K562 (cell line): ENCODE data around the gene RNF128. TPM values are rescaled to one million over a fixed set of nuclear protein-coding genes. Genes with fewer than 3 reads are reported as not detected.

Experiments
- ATAC-seq: fragments of 200-7000 bp; cut with Tn5 transposase; 3 replicates; pipeline ENCODE4 v1.9.1; 2020; ENCODE audit warnings: moderate library complexity
- BruUV-seq: library from RNA; stranded (reverse); fragments of 400-500 nt; replicated peaks from 2 replicates; lab custom pipeline; 2021; lab: Mats Ljungman, UMichigan
- CTCF ChIA-PET: fragments of 300-600 bp; formaldehyde crosslinking; extraction: SDS; loops from one replicate; lab custom pipeline; 2021; ENCODE audit warnings: low intra/inter-chr PET ratio; lab: Yijun Ruan, JAX
- POLR2A ChIA-PET: fragments of 300-600, 350-650 bp; sonication (Branson Sonifier 250); formaldehyde crosslinking; extraction: SDS; loops from one replicate; lab custom pipeline; 2021; ENCODE audit warnings: antibody characterized with exemption, inconsistent platforms; lab: Yijun Ruan, JAX
- DNase-seq, 4 experiments: peaks; one replicate each; pipeline versions ENCODE4 v3.0.0 to v3.0.0-alpha.2; 2011 to 2018; ENCODE audit warnings: low spot score in 3 of 4, mixed read lengths in 3 of 4; ENCODE audit errors: extremely low read depth in 1 of 4
- FAIRE-seq: peaks from 2 replicates; lab custom pipeline; 2011; peaks lifted over from hg19 to GRCh38; lab: Jason Lieb, UNC
- H2AFZ ChIP-seq: 2 replicates; pipeline ENCODE4 v1.6.0; 2011; ENCODE audit warnings: low read depth, low read length, control low read depth, inconsistent platforms
- H3K27ac ChIP-seq: fragments of 200-600 bp; 3 replicates; pipeline ENCODE4 v1.8.0; 2011; ENCODE audit warnings: low read depth, mild to moderate bottlenecking, control low read depth, inconsistent platforms, low read length, moderate library complexity, mixed read lengths; ENCODE audit errors: extremely low read depth
- H3K27me3 ChIP-seq, 2 experiments: fragments of 300-600 bp in 1 of 2; 2 replicates in 1 of 2; 3 replicates in 1 of 2; pipeline versions ENCODE4 v1.6.0 to v1.8.0; 2011; ENCODE audit warnings: inconsistent platforms in 2 of 2, low read length in 2 of 2, mild to moderate bottlenecking in 1 of 2, mixed read lengths in 1 of 2, moderate library complexity in 1 of 2; ENCODE audit not compliant: control insufficient read depth in 2 of 2, insufficient read depth in 2 of 2
- H3K36me3 ChIP-seq: fragments of 300-600 bp; 3 replicates; pipeline ENCODE4 v1.8.0; 2011; ENCODE audit warnings: mild to moderate bottlenecking, low read length, inconsistent platforms; ENCODE audit not compliant: control insufficient read depth, insufficient read depth
- H3K4me1 ChIP-seq, 2 experiments: fragments of 200-600 bp in 1 of 2; replicated peaks in 1 of 2; 2 replicates in 1 of 2; 3 replicates in 1 of 2; pipeline versions ENCODE4 v1.5.1 to v1.8.0; 2011; ENCODE audit warnings: inconsistent platforms in 2 of 2, low read length in 2 of 2, mild to moderate bottlenecking in 1 of 2, mixed read lengths in 1 of 2, moderate library complexity in 1 of 2; ENCODE audit not compliant: control insufficient read depth in 2 of 2, insufficient read depth in 2 of 2
- H3K4me2 ChIP-seq: 2 replicates; pipeline ENCODE4 v1.6.1; 2011; ENCODE audit warnings: low read length, control low read depth, inconsistent platforms, mixed read lengths; ENCODE audit not compliant: insufficient read depth
- H3K4me3 ChIP-seq: fragments of 200-600 bp; sonication (generic), shearing (Covaris generic); 2 replicates; pipeline ENCODE4 v1.5.1; 2016; ENCODE audit warnings: control low read depth, inconsistent platforms
- H3K79me2 ChIP-seq: fragments of 200-600 bp; 3 replicates; pipeline ENCODE4 v1.8.0; 2011; ENCODE audit warnings: low read length, inconsistent platforms; ENCODE audit not compliant: control insufficient read depth, insufficient read depth
- H3K9ac ChIP-seq, 2 experiments: 2 replicates each; pipeline versions ENCODE4 v1.6.0 to v1.6.1; 2011; ENCODE audit warnings: low read depth in 2 of 2, low read length in 2 of 2, control low read depth in 1 of 2, inconsistent platforms in 1 of 2, mild to moderate bottlenecking in 1 of 2, mixed read lengths in 1 of 2; ENCODE audit not compliant: insufficient read depth in 1 of 2
- H3K9me1 ChIP-seq: one replicate; pipeline ENCODE4 v1.6.0; 2011; ENCODE audit warnings: inconsistent platforms, mild to moderate bottlenecking, low read length, moderate library complexity; ENCODE audit not compliant: control insufficient read depth, insufficient read depth
- H3K9me3 ChIP-seq: replicated peaks from 2 replicates; pipeline ENCODE4 v1.5.1; 2011; ENCODE audit warnings: low read depth, low read length, inconsistent platforms; ENCODE audit not compliant: control insufficient read depth, insufficient read depth
- H4K20me1 ChIP-seq: replicated peaks from 2 replicates; pipeline ENCODE4 v1.6.1; 2011; ENCODE audit warnings: low read length, inconsistent platforms, mixed read lengths; ENCODE audit not compliant: control insufficient read depth, insufficient read depth
- ELF1 ChIP-seq: fragments of 200-800 bp; sonication (Bioruptor generic); IDR thresholded peaks from 2 replicates; pipeline ENCODE4 v1.6.1; 2016; ENCODE audit warnings: missing genetic modification characterization, missing compliant biosample characterization
- HDAC3 ChIP-seq: fragments of 450-650 bp; IDR thresholded peaks from 2 replicates; pipeline ENCODE4 v1.6.1; 2018; ENCODE audit warnings: borderline replicate concordance, mild to moderate bottlenecking, moderate library complexity; ENCODE audit not compliant: partially characterized antibody
- POLR2AphosphoS5 ChIP-seq: IDR thresholded peaks from 2 replicates; pipeline ENCODE4 v1.6.1; 2011; ENCODE audit warnings: mild to moderate bottlenecking, low read depth, low read length, moderate library complexity; ENCODE audit not compliant: control insufficient read depth, insufficient read depth
- SIX5 ChIP-seq, 2 experiments: IDR thresholded peaks; 2 replicates each; pipeline ENCODE4 v1.6.1; 2011; ENCODE audit warnings: low read length in 2 of 2, borderline replicate concordance in 1 of 2, low read depth in 1 of 2, mild to moderate bottlenecking in 1 of 2, moderate library complexity in 1 of 2; ENCODE audit not compliant: insufficient read depth in 1 of 2
- ZNF133 ChIP-seq: fragments of 250-450 bp; sonication (Bioruptor Pico); IDR thresholded peaks from 2 replicates; pipeline ENCODE4 v1.4.0; 2020; ENCODE audit warnings: mild to moderate bottlenecking
- ZNF212 ChIP-seq: fragments of 450-650 bp; formaldehyde crosslinking; IDR thresholded peaks from 2 replicates; pipeline ENCODE4 v1.4.0; 2020; ENCODE audit warnings: mild to moderate bottlenecking
- ZNF766 ChIP-seq: fragments of 200-800 bp; sonication (Bioruptor generic); conservative IDR thresholded peaks from 2 replicates; pipeline ENCODE4 v1.6.1; 2016; ENCODE audit warnings: missing genetic modification characterization, missing compliant biosample characterization
- WGBS: fragments of 100-300 bp; shearing (Covaris generic); methylation state at CpG from one replicate; pipeline ENCODE4 v1.1.6; 2016; ENCODE audit warnings: low coverage, mixed read lengths; ENCODE audit not compliant: insufficient coverage; ENCODE audit errors: missing lambda C conversion rate; 5-methylcytosine and 5-hydroxymethylcytosine counted together
- in situ Hi-C: fragments of 300-500 bp; cut with MboI; formaldehyde crosslinking; loops from 4 replicates; pipeline ENCODE4 v1.15.0; 2018; ENCODE audit warnings: inconsistent platforms, mixed read lengths
- intact Hi-C: fragments of 100-400 bp; cut with micrococcal nuclease; formaldehyde crosslinking; loops from 2 replicates; pipeline ENCODE4 v1.14.2; 2022
- polyA plus RNA-seq, 8 experiments: library from polyadenylated mRNA; depleted of rRNA in 4 of 8; stranded (reverse) in 5 of 8; unstranded in 3 of 8; fragments of >200 nt; fragmentation: Nextera tagmentation in 2 of 8; fragmentation: Illumina TruSeq in 1 of 8; extraction: Ambion mirVana in 2 of 8; extraction: Trizol in 1 of 8; gene quantifications; 2 replicates each; pipeline versions ENCODE4 v1.2.1 to v1.2.3, GENCODE V29; 2011 to 2014; ENCODE audit warnings: inconsistent platforms in 1 of 8, missing spikeins in 1 of 8
- total RNA-seq, 7 experiments: library from RNA; depleted of rRNA in 6 of 7; stranded (reverse); fragments of >200 nt in 6 of 7; fragmentation: Illumina TruSeq in 2 of 7; extraction: Trizol in 2 of 7; gene quantifications; 2 replicates each; pipeline versions ENCODE4 v1.2.1 to v1.2.3, GENCODE V29; 2011 to 2021; ENCODE audit warnings: low replicate concordance in 1 of 7
- TF ChIP-seq, protein P1 (sequence below), 3 experiments: fragments of 200-800 bp in 1 of 3; sonication (Bioruptor generic) in 1 of 3; sonication (generic) in 1 of 3; formaldehyde crosslinking in 1 of 3; IDR thresholded peaks; 2 replicates each; pipeline versions ENCODE4 v1.6.1 to v1.8.0; 2016 to 2022; ENCODE audit warnings: mild to moderate bottlenecking in 2 of 3, missing compliant biosample characterization in 2 of 3, missing genetic modification characterization in 2 of 3, missing genetic modification reagents in 1 of 3
- TF ChIP-seq, protein P2 (sequence below): fragments of 450-650 bp; formaldehyde crosslinking; IDR thresholded peaks from 2 replicates; pipeline ENCODE4 v1.4.0; 2022; ENCODE audit warnings: missing genetic modification characterization
- TF ChIP-seq, protein P3 (sequence below), 2 experiments: fragments of 450-650 bp; IDR thresholded peaks; 2 replicates each; pipeline ENCODE4 v1.6.1; 2018; ENCODE audit warnings: mild to moderate bottlenecking in 2 of 2, low read depth in 1 of 2; ENCODE audit not compliant: partially characterized antibody in 2 of 2

The RNF128 gene
- total and polyA plus RNA-seq, 9 of the 15 experiments (the other 6 are each of a cell fraction or from before 2014, with no cell fraction given) = 0.07 TPM; not detected in 8

DNA sequence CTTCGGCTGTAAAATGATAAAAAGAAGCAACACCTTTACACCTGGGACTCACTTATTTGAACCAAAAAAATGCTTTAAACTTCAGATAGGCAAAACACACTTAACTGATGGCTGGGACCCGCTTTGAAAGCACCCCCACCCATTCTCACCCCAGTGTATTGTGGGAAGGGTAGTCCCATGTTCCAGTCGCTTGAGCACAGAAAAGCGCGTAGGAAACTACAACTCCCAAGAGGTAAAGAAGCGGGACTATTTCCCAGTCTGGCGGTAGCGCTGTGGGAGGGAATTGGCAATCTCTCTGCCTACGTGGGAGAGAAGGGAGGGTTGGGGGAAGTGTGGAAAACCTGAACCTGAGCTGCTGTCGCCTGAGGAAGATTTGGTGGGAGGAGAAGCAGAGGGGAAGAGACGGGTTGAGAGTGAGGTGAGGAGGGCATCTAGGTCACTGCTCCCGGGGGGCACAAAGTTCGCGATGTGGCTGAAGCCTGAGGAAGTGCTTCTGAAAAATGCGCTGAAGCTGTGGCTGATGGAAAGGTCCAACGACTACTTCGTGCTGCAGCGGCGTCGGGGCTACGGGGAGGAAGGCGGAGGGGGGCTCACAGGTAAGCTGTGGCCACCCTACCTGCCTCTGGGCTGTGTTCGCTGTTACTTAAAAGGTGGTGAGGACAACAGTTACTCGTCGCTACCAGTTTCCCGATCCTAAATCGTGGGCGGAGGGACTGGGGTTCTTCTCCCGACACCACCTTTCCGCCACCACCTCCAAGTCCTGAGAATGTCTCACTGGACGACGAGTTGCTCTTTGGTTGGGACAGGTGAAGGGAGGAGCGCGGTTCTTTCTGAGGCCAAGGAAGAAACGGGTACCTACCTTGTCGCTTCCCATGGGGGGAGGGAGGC, 76.1 kb downstream of the RNF128 start, which contains the start of gene TBC1D8B:
Gene TBC1D8B, plus strand, starts transcription at position 286 of the 888 bp plus-strand sequence. Its CDS starts 181 bp downstream, at position 467.
- Histone ChIP-seq H3K4me1 (no peaks in the 10 kb centered on the region), H3K4me2 (peak within 1 kb of the TSS; percentile 69), H3K4me3 (peak within 1 kb of the TSS; percentile 31; the same call in 1 of the 2 replicates), H3K9me1 (no peaks in the 10 kb centered on the region), H3K79me2 (no peaks in the 10 kb centered on the region), H3K36me3 (no peaks in the 10 kb centered on the region), H3K9me3 (no peaks in the 10 kb centered on the region), H2AFZ (peak within 1 kb of the TSS; percentile 76), H3K27me3 (peaks cover 0 to 6% of the 10 kb centered on the region in 2 experiments; a peak in 2 of 5 replicates), H4K20me1 (no peaks in the 10 kb centered on the region), H3K27ac (no peak within 1 kb of the TSS), H3K9ac (0 out of 4 replicates have a peak within 1 kb of the TSS, but pooled peaks of 1 of the 2 experiments have one; percentile 20)
- peak; percentile 99 for ATAC-seq
- ChIA-PET POLR2A (no interaction called here), CTCF (no interaction called here)
- FAIRE-seq = no peak
- no TSS peak for BruUV-seq
- intact Hi-C loops (no loop called here), in situ Hi-C loops (no loop called here)
- DNase-seq = peak; percentile 13 to 56 (median 26)
- under 1% methylated on average over 21 of the region's 36 CpGs for WGBS
- TF ChIP-seq HDAC3 = no peak
- TF ChIP-seq ZNF212 = no peak
- TF ChIP-seq SIX5 (IDR thresholded peaks at IDR 0.05; ENCODE audit: borderline replicate concordance in 1 of 2, insufficient read depth in 1 of 2, low read depth in 1 of 2, low read length in 2 of 2) = peak; percentile 55 to 58; a peak in 3 of 4 replicates
- no peak for TF ChIP-seq ZNF133 (CRISPR knock-in tag)
- TF ChIP-seq POLR2AphosphoS5 = no peak
- TF ChIP-seq, protein P1, sequence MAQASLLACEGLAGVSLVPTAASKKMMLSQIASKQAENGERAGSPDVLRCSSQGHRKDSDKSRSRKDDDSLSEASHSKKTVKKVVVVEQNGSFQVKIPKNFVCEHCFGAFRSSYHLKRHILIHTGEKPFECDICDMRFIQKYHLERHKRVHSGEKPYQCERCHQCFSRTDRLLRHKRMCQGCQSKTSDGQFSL (CRISPR knock-in tag; IDR thresholded peaks at IDR 0.05) = no peak
- TF ChIP-seq, protein P1 (tag; IDR thresholded peaks at IDR 0.05) = peak in 1 of 2 experiments; percentile 66; a peak in 2 of 4 replicates
- peak; percentile 49; the same call in 1 of the 2 replicates for TF ChIP-seq ELF1
- TF ChIP-seq, protein P2, sequence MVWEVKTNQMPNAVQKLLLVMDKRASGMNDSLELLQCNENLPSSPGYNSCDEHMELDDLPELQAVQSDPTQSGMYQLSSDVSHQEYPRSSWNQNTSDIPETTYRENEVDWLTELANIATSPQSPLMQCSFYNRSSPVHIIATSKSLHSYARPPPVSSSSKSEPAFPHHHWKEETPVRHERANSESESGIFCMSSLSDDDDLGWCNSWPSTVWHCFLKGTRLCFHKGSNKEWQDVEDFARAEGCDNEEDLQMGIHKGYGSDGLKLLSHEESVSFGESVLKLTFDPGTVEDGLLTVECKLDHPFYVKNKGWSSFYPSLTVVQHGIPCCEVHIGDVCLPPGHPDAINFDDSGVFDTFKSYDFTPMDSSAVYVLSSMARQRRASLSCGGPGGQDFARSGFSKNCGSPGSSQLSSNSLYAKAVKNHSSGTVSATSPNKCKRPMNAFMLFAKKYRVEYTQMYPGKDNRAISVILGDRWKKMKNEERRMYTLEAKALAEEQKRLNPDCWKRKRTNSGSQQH (CRISPR knock-in tag) = no peak
- TF ChIP-seq, protein P3, sequence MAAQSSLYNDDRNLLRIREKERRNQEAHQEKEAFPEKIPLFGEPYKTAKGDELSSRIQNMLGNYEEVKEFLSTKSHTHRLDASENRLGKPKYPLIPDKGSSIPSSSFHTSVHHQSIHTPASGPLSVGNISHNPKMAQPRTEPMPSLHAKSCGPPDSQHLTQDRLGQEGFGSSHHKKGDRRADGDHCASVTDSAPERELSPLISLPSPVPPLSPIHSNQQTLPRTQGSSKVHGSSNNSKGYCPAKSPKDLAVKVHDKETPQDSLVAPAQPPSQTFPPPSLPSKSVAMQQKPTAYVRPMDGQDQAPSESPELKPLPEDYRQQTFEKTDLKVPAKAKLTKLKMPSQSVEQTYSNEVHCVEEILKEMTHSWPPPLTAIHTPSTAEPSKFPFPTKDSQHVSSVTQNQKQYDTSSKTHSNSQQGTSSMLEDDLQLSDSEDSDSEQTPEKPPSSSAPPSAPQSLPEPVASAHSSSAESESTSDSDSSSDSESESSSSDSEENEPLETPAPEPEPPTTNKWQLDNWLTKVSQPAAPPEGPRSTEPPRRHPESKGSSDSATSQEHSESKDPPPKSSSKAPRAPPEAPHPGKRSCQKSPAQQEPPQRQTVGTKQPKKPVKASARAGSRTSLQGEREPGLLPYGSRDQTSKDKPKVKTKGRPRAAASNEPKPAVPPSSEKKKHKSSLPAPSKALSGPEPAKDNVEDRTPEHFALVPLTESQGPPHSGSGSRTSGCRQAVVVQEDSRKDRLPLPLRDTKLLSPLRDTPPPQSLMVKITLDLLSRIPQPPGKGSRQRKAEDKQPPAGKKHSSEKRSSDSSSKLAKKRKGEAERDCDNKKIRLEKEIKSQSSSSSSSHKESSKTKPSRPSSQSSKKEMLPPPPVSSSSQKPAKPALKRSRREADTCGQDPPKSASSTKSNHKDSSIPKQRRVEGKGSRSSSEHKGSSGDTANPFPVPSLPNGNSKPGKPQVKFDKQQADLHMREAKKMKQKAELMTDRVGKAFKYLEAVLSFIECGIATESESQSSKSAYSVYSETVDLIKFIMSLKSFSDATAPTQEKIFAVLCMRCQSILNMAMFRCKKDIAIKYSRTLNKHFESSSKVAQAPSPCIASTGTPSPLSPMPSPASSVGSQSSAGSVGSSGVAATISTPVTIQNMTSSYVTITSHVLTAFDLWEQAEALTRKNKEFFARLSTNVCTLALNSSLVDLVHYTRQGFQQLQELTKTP (IDR thresholded peaks at IDR 0.05; ENCODE audit: low read depth in 1 of 2, partially characterized antibody in 2 of 2) = peak in 1 of 2 experiments; percentile 95
- peak; percentile 66; the same call in 1 of the 2 replicates for TF ChIP-seq ZNF766 (CRISPR knock-in tag)
